ENCODE results near the gene RASL10B.

DNA sequence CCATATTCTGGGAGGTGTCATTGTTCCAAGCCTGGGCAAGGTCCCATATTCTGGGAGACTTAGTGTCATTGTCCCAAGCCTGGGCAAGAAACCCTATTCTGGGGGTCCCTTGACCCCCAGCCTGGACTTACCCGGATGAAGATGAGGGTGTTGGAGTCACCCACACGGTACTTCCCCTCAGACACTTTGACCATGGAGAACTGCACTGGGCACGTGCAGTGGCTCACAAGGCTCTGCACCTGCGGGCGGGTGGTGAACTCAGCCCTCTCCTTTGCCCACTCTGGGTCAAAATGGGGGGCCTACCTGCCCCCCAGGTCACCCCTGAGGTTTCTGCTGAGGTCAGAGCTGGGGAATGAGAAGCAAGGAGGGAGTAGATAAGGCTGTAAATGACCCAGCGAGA is 17.5 kb downstream of the RASL10B start:
- TF ChIP-seq, protein P1, sequence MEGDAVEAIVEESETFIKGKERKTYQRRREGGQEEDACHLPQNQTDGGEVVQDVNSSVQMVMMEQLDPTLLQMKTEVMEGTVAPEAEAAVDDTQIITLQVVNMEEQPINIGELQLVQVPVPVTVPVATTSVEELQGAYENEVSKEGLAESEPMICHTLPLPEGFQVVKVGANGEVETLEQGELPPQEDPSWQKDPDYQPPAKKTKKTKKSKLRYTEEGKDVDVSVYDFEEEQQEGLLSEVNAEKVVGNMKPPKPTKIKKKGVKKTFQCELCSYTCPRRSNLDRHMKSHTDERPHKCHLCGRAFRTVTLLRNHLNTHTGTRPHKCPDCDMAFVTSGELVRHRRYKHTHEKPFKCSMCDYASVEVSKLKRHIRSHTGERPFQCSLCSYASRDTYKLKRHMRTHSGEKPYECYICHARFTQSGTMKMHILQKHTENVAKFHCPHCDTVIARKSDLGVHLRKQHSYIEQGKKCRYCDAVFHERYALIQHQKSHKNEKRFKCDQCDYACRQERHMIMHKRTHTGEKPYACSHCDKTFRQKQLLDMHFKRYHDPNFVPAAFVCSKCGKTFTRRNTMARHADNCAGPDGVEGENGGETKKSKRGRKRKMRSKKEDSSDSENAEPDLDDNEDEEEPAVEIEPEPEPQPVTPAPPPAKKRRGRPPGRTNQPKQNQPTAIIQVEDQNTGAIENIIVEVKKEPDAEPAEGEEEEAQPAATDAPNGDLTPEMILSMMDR (IDR thresholded peaks at IDR 0.05), result no peak
- TF ChIP-seq POLR2A (IDR thresholded peaks at IDR 0.05), result no peak

Measured in sigmoid colon (tissue), 3 donors.